T-helper 1 cell (primary cell): ENCODE measurements around the gene ATF2.

Experiments used
- DNase-seq, 5 donors: peaks; one replicate each; pipeline ENCODE4 v3.0.0-alpha.2; 2012 to 2020
- total RNA-seq, 4 donors: gene quantifications; one replicate each; lab custom pipeline; 2026; lab: John Stamatoyannopoulos, UW

Gene ATF2, protein sequence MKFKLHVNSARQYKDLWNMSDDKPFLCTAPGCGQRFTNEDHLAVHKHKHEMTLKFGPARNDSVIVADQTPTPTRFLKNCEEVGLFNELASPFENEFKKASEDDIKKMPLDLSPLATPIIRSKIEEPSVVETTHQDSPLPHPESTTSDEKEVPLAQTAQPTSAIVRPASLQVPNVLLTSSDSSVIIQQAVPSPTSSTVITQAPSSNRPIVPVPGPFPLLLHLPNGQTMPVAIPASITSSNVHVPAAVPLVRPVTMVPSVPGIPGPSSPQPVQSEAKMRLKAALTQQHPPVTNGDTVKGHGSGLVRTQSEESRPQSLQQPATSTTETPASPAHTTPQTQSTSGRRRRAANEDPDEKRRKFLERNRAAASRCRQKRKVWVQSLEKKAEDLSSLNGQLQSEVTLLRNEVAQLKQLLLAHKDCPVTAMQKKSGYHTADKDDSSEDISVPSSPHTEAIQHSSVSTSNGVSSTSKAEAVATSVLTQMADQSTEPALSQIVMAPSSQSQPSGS
- total RNA-seq: 69.8 to 83.4 (median 76.8) reads per million in 4 donors

GRCh38 chr2:175167792-175168563, at the start of gene ATF2:
ATF2 (minus strand) TSS chr2:175168203; CDS start chr2:175136443, 31,760 bp downstream.
- peak; percentile 95 to 100 (median 98) for DNase-seq

DNA sequence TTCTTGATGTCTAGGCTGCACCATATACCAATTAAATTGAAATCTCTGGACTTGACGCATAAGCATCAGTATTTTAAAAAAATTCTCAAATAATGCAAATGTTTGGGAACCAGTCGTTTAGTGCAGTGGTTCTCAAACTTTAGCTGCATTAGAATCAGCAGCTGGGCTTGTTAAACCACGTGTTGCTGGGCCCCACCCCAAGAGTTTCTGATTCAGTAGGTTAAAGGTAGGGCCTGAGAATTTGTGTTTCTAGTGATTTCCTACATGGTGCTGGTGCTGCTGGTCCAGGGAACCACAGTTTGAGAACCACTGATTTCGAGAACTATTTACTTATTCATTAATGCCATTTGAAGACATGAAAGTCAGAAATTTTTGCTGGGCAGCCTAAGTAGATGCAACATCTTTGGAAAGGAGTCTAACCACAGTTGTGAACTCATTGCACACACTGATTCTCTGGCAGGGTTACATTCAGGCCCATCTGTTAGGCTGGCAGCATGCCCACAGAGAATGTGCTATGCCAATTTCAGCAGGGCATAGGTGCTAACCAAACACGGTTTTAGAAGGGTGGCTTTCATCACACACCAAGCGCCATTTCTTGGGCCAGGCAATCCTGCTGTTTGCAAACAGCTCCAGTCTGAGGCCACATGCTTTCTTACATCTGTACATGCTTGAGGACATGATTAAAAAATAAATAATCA, 39.9 kb upstream of the ATF2 start:
- no peak for DNase-seq

DNA sequence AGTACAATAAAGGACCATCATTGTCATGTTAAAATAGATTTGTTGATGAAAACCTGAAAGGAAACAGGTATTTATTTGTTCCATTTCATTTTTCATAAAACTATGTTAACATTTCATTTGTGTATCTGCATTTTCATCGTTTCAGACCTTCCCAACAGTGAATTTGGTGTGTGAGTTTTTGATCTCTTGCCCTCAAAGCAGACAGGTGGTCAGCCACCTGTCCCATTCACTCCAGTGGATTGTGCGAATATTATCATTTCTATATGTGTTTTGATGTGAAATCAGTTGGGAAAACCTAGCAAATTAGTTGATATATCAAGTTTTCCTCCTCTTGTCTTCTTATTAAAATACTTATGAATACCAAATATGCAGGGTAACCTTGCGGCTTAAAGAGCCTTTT, 38.9 kb upstream of the ATF2 start:
- no peak for DNase-seq

GRCh38 chr2:175205523-175205922, 37.5 kb upstream of the ATF2 start:
- DNase-seq: no peak

- peak in 2 of 5 donors; percentile 15 to 22 for DNase-seq
Observed at GRCh38 chr2:175203621-175204496, 35.9 kb upstream of the ATF2 start.

- no peak for DNase-seq
Observed at GRCh38 chr2:175195012-175195411, 27.0 kb upstream of the ATF2 start.

DNA sequence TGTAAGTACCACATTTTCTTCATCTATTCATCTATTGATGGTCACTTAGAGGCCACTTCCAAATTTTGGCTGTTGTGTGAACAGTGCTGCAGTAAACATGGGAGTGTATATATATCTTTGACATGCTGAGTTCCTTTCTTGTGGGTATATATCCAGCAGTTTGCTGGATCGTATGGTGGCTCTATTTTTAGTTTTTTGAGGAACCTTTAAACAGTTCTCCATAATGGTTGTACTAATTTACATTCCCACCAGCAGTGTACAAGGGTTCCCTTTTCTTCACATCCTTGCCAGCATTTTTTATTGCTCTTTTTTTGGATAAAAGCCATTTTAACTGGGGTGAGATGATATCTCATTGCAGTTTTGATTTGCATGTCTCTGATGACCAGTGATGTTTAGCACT, 20.8 kb upstream of the ATF2 start:
- no peak for DNase-seq

DNA sequence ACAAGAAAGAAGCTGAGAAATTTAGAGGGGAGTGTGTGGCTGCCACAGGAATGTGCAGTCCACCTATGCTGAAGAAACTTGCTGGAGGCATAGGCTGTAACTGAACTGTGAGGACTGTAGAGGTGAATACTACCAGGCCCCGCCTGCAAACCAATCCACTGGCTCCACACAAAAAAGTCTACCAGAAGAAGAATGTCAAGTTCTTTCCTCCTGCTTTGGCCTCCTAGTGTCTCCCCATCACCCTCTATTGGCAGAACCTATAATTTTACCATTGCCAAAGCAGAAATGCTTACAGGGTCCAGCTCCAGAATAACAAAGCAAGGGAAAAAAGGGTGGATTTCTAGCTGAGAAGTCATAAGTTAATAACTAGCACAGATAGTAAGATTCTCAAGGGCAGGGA, 19.4 kb upstream of the ATF2 start:
- DNase-seq: peak in 1 of 5 donors; percentile 24

GRCh38 chr2:175183674-175184073, 15.7 kb upstream of the ATF2 start:
- no peak for DNase-seq

DNA sequence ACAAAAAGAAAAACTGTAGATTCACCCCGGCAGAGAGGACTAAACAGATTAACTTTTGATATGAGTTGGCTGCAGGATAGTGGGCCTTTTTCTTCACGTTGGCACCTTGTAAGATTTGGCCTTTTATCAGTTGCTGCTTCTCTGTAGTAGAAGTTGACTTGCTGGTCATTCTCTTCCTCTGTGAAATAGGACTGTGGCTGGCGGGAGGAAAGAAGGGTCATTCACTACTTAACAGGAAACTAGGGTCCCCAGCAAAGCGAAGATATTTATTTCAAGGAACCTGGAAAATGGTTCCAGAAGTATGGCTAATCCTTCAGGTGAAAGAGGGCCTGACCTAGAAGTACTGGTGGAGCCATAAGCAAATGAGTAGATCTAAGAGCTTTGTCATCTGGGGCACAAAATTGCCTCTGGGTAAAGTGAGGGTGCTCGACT, 13.9 kb upstream of the ATF2 start:
- DNase-seq: no peak

GRCh38 chr2:175181104-175181876, 13.3 kb upstream of the ATF2 start, which contains the start of gene ATP5MC3:
ATP5MC3 (minus strand) TSS chr2:175181710; CDS start chr2:175181393, 317 bp downstream.
- DNase-seq: peak; percentile 79 to 96 (median 84)

DNA sequence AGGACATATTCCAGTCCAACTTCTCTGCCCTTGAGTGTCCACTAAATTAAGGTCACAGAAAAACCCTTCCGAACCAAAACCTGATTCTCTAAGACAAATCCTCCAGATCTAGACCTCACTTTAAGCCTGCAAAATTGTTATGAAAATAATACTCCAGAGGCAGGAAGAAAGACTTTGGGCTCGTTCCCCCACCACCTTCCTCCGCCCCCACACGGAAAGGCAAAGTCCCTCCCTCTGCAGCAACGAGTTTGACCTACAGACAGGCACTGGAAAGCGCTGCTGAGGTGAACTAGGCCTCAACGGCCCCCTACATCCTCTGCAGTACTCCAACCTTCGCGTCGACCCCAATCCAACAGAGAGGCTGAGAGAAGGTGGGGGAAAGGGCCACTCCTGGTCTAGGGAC, 12.7 kb upstream of the ATF2 start:
- DNase-seq: peak in 3 of 5 donors; percentile 22 to 48 (median 41)

DNA sequence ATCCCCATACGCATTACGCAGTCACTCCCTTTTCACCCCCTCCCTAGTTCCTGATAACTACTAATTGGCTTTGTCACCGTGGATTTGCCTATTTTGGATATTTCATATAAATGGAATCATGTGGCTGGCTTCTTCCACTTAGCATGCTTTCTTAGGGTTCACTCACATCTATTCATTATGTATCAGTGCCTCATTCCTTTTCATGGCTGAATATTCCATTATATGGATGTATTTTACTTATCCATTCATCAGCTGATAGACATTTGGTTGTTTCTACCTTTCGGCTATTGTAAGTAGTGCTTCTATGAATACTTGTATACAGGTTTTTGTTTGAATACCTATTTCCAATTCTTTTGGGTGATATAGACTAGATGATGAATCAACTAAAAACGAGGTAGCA, 8.6 kb upstream of the ATF2 start:
- no peak for DNase-seq

DNA sequence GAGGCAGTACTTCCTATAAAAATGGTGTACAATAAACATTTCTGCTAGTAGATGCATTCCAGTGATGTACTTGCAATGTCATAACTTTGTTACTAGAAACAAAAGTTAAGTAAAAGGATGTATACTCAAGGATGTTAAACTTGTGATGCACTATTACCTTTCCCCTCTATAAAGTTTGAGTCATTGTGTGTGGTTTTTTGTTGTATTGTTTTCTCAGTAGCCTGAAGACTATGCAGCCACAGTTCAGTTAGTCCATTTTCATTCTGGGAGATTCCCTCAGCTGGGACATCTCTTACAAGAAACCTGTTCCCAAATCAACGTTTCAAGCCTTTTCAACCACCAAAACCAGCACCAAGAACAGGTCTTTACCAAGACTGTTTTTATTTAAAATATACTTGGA, 7.9 kb upstream of the ATF2 start:
- DNase-seq: no peak

DNA sequence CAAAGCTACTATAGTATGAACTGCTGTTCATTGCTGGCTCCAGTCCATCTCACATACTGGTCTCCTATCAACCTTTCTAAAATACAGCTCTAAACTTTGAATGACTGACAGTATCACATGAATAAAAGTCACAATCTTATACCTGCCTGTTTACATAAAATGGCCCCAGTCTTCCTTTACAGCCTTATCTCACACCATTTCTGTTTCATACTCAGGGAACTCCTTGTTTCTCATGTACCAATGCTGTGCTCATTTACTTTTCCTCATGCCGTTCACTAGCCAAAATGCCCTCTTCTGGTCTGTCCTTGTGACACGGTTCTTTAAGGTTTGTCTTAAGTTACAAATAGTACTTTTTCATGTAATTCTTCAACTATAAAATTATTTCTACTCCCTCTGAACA, 7.3 kb upstream of the ATF2 start:
- DNase-seq: no peak

DNA sequence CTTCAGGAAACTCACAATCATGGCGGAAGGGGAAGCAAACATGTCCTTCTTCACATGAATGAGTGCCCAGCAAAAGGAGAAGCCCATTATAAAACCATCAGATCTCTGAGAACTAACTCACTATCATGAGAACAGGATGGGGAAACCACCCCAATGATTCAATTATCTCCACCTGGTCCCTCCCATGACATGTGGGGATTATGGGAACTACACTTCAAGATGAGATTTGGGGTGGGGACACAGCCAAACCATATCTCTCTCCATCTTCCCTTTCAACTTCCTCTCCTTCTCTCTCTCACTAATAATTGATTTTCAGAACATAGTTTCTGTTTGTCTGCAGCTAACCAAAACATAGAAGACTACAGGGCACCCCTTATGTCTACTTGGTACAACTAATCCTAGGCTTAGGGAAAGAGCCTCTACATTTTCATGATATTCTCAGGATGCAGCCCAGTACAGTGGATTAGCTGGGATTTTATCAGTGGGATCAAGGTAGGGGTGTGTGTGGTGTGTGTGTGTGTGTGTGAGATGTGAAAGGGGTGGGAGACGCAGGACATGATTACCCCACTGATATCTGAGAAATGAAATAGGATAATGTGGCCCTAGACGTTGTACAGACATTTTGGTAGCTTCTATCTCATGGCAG, 2.8 kb upstream of the ATF2 start:
- DNase-seq: no peak

GRCh38 chr2:175169191-175169590, 1.2 kb upstream of the ATF2 start:
- DNase-seq: peak in 1 of 5 donors; percentile 20

DNA sequence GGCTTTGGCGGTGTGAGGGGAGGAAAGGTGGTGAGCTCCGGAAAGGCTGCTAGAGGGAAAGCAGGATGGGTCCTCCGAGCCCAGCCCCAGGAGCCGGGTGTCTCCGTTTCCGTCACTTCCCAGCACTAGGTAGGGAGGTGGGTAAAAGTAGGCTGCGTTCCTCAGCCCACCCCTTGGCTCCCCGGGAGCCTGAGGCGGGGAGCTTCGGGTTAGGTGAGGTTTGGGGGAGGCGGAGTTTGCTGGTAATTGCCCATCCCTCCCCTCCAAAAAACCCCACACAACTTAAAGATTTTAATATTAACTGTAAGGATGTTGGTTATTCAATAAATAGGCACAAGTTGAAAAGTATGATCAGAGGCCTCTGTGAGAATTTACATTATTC, 552 bp upstream of the ATF2 start:
- DNase-seq: no peak

DNA sequence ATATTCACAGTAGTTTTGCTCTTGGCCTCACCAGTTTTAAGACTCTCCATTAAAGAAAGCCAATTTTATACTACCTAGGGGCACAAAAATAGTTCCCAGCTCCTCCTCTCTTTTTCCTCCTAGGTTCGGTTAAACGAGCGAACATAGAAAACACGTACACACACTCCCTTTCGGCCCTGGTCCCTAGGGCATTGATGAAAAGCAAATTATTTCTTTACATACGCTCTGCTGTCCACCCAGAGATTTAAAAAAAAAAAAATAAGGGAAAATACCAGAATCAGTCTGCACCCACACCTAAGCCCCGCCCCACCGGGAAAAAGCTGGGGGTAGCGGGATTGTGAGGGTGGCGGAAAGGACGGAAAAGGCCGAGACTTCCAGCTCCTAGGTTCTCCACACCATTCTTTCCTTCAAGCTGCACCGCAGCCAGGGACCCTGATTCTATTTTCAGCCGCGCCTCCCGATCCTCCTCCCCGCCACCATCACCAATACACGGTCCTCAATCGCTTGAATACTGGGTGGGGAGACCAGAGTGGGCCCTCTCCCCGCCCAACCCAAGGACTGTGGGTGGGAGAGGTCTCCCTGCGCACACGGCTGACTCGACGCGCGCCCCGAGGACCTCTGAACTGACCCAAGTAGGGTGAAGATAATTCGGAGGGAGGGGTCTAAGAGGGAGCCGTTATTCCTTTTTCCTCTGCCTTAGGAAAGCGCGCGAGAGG, 769 bp downstream of the ATF2 start:
- peak in 2 of 5 donors; percentile 14 to 17 for DNase-seq
